ENCODE data around the gene ITGA1.
"Not testable (repeated sequence)": the region's sequence is repeated elsewhere in the genome, so short reads cannot be mapped to it uniquely, and the experiment has no call there.

The ITGA1 gene

DNA sequence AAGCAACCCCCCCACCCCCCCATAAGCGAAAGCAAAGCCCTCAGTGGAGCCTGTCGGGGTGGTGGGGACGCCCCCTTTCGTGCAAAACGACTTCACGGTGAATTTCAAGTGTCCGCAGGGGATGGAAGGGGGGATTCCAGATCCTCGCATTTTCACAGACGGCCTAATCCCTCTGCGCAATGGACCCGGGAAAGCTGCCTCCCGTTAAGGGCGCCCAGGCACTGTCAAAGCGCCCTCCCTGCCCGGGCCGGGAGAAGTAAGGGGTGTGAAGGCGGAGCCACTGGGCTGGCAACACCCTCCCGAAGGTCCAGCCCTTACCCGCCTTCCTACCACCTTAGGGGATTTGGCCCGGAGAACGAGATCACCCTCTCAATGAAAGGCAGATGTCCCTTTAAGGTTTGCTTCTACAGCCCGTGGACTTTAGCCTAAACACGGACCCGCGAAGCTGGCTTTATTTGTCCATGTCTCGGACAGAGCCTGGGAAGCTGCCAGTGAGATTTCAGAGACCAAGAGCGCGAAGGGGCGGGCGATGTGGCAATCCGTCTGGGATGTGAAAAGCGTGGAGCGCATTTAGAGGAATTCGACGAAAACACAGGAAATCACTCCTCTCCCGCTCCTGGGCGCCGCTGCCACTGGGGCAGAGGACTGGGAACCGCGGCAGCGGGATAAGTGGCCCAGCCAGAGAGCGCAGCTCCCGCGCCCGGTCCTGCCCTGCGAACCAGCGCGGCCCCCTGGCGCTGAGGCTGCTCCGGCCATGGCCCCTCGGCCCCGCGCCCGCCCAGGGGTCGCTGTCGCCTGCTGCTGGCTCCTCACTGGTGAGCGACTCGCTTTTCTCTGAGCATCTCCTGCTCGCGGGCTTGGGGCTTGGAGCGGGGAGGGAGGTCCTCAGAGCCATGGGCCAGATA is at the start of gene ITGA1, which contains the start of gene PELO:
Gene ITGA1, plus strand, starts transcription at position 317 of the 905 bp plus-strand sequence. Its CDS starts 438 bp downstream, at position 755.
Gene PELO, plus strand, starts transcription at position 317 of the 905 bp plus-strand sequence. CDS start 12,479 bp downstream, outside the sequence.
- DNase-seq, result peak; percentile 61

DNA sequence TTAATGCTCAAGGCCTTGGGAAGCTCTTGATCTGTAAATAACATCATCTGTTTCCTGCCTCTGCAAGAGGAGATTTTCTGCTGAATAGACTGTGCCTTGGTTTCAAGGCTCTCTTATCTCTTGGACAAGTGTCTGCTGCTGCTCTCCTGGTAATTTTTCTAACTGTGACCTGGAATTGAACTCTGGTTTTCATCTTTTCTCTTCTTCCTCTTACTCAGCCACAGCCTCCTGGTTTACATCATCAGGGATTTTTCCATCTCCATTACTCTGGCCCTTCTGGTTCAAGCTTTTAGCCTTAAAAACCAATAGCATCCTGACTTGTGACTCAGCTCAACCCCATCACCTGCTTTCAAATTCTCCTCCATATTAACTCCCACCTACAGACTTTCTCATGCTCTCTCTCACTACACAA is 49.6 kb upstream of the ITGA1 start:
- peak; percentile 28 for DNase-seq

DNA sequence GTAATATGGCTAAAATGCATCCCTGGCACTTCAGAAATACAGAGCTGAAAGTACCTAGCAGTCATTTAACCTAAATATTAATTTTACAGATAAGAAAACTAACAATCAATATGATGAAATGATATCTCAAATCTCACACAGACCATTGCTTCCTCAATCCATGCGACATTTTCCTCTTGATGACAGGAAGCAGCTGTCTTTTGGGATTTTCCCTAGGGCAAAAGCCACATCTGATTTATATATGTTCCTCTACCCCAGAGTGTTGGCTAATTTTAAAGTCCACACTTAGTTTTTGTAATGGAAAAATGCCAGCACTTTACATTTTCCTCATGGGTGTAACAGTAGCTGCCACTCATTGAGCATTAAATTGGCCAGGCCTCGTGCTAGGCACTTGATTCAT is 47.7 kb upstream of the ITGA1 start:
- no peak for DNase-seq

DNA sequence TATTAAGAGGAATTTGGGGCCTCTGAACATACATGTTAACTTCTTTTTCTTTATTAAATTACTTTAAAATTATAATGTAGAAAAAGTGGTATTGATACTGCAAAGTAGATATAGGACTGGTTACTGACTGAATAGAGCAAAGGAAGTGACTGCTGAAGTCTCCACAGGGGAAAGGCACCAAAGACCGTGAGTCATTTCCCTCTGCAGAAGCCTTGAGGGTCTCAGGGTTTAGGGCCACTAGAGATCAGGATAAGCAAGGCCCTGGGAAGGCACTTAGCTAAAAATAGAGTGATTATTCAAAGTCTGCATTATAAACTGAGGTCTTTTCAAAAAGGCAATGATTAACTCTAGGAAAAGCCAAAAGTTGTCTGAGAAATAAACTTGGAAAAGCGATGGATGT is 44.7 kb upstream of the ITGA1 start:
- DNase-seq, result peak; percentile 33

DNA sequence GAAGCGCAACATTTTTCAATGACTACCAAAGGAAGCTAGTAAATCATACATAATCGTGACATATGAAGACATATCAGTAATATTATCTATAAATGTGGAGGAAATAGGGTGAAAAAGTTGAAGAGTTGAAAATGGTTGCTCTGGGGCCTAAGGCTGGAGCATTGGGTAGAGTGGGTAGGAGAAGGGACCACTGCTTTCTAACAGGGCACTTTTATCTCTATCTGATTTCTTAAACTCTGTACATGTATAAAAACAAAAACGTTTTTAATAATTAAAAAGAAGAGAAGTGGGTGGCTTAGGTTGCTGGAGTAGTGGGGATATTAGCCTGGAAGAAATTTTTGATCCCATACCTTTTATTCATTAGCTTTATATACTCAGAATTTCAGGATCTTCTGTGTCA is 44.2 kb upstream of the ITGA1 start:
- DNase-seq, result no peak

DNA sequence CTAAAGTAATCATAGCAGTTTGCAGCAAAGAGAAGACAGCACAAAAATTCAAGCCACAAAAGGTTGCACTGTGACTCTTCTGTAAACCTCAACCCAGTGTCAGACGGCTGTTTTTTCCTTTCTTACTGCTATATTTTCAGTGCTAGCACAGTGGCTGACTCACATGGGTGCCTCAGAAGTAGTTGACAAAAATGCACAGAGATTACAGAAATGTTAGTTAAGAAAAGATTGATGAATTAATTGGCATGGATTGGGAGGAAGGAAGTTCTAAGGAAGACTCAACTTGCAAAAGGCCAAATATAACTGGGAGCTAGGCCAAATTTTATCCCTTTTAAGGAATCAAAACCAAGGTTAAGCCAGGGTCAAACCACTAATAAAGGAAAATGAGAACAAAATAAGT is 43.7 kb upstream of the ITGA1 start:
- DNase-seq, result peak; percentile 85

DNA sequence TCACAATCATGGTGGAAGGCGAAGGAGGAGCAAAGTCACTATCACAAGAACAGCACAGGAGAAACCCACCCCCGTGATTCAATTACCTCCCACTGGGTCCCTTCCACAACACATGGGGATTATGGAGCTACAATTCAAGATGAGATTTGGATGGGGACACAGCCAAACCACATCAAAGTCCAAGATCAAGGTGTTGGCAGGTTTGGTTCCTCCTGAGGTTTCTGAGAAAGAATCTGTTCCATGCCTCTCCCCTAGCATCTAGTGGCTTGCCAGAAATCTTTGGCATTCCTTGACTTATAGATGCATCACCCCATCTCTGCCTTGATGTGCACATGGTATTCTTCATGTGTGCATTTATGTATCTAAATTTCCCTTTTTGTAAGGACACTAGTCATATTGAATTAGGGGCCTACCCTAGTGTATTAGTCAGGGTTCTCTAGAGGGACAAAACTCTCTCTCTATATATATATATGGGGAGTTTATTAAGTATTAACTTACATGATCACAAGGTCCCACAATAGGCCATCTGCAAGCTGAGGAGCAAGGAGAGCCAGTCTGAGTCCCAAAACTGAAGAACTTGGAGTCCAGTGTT is 42.8 kb upstream of the ITGA1 start:
- not testable (repeated sequence) for DNase-seq

DNA sequence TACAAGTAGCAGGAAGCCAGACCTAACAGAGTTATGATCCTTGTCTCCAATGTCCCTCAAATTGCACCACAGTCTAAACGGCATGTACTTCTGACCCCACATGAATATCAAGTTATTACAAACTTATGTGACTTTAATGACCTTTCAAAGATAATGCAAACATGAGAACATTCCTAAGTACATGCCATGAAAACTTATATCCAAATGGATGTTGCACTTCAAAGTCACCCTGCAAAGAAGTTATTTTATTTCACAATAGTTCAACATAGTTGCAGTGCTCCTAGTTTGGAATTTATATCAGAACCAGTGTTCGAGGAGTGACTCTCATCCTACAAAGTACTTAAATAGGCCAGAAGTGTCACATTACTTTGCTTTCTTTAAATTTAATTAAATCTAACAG is 41.2 kb upstream of the ITGA1 start:
- DNase-seq, result no peak

DNA sequence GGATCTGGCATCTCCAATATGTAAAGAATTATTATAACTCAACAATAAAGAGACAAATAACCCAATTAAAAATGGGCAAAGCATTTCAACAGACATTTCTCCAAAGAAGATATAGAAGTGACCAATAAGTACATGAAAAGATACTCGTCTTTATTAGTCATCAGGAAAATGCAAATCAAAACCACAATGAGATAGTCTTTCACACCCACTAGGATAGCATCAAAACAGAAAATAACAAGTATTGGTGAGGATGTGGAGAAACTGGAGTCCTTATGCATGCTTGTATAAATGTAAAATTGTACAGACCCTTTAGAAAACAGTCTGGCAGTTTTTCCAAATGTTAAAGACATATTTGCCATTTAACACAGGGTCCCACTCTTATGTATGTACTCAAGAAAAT is 39.1 kb upstream of the ITGA1 start:
- peak; percentile 56 for DNase-seq

DNA sequence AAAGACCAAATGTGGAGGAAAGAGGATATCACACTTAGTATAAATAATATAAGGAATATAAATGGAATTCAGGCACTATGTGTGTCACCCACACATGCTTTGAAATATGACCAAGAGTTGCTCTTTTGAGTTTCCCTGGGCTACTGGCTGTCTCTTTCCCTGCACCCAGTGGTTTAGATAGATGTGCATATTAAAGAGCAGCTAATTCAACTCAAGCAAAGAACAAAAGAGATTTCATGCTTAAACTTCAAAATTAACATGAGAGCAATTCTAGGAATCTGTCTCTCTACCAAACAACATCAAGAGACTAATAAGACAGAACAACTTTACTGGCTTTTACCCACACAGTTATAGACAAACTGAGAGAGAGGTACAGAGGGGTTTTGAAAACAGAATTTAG is 38.0 kb upstream of the ITGA1 start:
- no peak for DNase-seq

DNA sequence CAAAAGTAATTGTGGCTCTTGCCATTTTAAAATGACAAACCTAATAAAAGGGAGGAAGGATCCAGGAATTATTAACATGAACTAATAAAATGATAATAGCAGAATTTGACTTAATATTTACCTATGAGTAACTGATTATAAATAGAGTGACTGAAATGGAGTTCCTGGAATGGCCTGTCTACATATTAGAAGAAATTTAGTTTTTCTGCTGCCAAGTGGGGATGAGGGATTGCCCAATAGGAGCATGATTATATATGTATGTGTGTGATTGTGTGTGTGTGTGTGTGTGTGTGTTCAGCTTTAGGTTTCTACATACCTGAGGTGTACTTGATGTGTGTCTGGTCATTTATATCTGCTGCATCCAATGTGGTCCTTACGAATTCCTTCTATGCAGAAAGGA is 36.6 kb upstream of the ITGA1 start:
- DNase-seq, result no peak

DNA sequence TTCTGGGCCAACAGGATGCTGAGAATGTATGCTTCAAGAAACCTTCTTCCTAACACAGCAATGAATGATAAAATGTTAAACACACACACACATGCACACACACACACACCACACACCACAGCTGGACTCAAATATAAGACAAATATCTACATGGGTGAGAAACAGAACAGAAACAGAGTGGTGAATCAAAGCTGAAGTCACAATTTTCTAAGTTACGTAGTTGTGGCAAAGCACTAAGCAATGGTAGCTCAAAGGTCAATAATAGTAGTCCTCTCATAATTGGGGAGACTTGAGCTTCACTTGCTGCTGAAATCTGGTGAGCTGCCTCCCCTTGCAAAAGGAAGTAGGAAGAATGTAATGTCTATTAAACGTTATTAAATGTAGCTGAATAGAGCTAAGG is 33.7 kb upstream of the ITGA1 start:
- DNase-seq, result no peak

DNA sequence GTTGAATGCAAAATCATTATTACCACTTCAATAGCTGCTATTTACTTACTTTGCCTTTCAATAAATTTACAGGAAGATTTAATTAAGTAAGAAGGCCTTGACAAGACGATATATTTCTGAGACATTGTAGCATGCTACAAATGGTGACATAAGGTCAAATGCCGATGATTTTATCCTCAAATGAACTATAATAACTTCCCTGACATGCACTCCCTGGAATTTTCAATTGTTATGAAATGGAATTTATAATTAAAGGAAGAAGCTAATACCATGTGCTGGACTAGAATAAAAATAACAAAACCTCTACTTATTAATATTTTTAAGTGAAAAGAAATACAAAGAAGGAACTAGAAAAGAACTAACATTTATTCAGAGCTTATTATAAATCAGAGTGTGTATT is 30.2 kb upstream of the ITGA1 start:
- no peak for DNase-seq

DNA sequence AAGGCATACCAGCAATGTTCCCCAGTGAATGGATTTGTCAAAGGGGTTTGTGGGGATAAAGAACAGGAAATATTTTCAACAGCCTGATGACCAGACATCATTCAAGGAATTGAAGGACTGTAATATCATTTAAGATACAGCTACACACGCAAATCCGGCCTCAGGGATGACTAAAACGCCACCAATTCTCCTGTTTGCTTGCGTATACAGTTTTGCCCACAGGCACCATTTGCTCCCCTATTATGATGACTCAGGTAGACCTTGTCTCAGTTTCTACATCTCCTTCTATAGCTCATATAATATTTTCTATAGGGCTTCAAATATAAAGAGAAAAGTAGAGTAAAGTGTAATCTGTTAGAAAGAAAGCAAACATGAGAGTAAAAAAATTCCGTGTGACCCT is 29.7 kb upstream of the ITGA1 start:
- DNase-seq, result no peak

DNA sequence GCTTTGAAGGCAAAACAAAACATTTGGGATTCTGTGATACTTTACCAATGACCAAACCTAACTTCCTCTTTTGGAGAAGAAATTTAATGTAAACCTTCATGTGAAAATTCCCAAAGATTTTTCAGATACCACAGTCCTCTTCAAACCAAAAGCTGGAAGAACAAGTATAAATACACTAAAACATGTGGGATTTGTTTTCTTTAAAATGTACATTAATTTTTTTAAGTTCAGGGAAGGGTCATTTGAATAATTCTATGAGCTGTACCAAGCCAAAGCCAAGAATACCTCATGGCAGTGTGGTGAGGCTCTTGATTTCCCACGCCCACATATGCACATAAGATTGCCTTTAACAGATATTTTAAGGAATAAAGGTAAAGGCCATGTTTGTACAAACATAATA is 28.4 kb upstream of the ITGA1 start:
- no peak for DNase-seq

DNA sequence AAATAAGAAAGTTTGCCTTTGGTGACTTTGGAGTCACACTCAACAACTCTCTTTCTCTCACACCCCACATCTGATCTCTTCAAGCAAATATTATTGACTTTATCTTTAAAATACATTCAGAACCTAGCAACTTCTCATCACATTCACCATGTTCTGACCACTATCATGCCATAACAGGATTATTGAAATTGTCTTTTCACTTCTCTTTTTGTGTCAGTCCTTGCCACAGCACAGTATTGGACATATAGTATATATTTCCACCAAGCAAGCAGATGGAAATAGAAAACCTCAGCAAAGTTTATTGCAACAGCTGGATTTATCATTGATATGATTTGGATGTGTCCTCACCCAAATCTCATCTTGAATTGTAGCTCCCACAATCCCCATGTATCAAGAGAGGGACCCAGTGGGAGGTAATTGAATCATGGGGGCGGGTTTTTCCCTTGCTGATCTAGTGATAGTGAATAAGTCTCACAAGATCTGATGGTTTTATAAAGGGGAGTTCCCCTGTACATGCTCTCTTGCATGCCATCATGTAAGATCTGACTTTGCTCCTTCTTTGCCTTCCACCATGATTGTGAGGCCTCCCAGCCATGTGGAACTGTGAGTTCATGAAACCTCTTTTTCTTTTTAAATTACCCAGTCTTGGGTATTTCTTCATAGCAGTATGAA is 26.9 kb upstream of the ITGA1 start:
- DNase-seq, result no peak

DNA sequence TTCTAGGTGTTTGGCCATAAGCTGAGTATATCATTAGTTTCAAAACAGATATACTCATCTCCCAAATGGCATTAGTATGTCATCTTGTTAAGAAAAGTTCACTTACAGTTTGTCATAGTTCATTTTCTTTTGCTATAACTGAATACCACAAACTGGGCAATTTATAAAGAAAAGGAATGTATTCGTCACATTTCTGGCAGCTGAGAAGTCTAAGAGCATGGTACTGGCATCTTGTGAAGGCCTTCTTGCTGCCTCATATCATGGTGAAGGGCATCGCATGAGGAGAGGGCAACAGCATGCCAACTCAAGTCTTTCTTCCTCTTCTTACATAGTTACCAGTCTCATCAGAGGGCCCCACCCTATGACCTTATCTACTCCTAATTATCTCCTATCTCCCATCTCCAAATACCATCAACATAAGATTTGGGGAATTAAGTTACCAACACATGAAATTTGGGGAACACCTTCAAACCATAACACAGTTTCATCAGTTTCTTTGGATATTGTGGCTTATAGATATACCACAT is 20.4 kb upstream of the ITGA1 start:
- no peak for DNase-seq

DNA sequence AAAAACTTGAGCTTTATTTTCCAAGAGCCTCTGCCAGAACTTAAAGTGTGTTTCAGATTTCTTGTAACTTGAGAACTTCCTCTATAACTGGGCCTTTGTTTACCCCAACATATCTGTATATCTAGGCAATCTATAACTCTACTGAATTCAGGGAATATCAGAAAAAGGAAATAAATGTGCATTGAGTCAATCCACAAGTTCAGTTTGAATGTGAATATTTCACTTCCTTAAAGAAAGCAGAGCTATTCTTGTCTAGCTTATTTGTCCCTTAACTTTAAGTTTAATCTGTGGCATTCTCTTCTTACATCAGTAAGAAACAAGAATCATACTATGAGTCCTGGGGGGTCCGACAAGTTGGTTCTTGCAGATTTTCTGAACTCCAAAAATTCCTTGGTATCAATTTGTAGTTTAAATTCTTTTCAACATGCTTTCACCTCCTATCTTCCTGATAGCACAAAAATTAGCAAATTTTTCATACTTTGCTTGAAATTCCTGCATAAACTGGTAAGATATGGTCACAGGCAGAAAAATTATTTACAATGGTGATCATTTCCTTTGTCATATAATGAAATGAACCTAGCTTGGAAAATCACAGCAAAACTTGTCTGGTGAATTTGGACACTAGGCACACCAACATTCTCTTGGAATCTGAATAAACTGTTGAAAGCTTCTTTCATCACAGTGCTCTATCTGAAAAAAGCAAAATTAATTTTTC is 19.8 kb upstream of the ITGA1 start:
- DNase-seq, result no peak

DNA sequence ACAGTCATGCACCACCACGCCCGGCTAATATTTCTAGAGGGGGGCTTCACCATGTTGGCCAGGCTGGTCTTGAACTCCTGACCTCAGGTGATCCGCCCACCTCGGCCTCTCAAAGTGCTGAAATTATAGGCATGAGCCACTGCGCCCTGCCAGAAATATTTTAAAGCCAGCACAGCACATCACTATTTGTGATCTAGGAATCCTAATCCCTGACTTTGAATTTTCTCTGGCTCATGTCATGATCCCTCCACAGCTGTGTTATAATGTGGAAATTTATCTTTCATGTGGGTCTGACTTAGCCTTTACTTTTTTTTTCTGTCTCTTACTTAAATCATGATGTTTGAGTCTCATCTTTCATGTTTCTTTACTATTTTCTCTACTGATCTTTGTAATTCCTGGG is 18.7 kb upstream of the ITGA1 start:
- DNase-seq, result no peak

DNA sequence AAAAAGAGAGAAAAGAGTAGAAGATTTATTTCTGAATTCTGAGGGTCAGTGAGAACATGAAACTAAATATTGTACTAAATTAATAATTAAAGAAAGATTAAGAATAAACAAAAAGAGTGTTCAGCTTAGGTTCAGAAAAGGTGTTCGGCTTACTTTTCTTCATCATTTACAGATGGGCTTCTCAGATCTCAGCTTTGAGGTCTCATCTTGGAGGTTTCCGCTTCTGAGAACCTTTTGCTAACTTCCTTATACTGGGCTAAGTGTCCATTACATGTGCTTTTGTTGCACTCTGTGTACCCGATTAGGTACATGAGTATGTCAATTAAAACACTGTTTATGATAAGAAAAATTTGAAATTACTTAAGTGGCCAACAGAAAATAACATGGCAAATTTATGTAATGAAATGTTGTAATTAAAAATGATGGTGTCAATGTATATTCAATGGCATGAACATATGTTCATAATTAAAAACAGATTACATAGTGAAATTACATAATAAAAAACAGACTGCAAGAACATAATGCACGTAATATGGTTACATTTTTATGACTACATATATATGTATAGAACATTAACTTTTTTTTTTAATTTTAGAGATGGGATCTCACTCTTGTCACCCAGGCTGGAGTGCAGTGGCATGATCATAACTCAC is 17.3 kb upstream of the ITGA1 start:
- DNase-seq, result no peak

DNA sequence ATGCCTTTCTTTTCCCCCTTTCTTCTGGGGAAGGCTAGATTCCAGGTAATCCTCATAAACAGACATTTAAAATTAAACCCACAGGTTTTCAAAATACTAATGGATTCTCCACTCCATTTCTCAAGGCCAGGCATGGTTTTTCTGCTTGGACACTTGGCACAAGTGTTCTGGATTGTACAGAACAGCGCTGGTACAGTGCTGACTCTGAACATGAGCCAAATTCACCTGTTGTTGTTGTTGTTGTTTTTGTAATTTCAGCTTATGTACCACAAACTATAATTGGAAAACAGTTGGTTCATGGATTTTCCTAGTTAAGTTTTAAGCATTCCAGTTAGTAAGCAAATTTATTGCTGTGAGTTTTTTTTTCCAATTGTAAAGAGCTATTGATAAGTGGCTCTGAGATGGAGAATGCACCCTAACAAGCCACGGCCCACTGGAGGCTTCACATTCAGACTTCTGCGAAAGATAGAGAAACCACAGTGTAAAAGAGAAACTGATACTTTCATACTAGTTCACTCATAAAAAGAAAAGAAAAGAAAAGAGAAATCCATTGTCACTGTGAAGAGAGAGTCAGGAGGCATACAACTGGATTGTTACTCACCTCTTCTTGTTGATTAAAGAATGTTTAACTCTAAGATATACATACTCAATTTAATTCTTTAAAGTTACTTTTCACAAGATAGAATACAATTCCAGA is 16.2 kb upstream of the ITGA1 start:
- DNase-seq, result peak; percentile 71

DNA sequence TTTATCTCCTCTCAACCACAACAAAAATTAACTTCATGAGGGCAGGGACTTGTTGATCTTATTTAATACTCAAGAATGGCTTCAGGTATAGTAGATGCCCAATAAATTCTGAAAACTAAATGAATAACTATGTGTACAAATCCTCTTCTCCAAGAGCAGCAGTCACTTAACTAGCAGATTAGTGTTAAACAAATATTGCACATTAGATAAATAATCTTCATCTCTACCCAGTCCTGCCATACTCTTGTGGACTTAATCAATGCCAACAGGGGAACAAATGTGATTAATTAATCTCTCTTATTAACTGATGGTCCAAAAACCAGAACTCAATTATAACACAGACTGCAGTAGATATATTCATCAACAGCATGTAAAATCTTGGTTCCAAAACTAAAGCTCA is 15.0 kb upstream of the ITGA1 start:
- no peak for DNase-seq
